OCI-LY1 (cell line): ENCODE results near the gene HOXD4.

Source experiments
- H2AFZ ChIP-seq: fragments of 200-600 bp; sonication (generic), shearing (Covaris generic); 2 replicates; pipeline ENCODE4 v1.6.0; 2014; ENCODE audit warnings: antibody characterized with exemption, mild to moderate bottlenecking, low read length
- H3F3A ChIP-seq: fragments of 200-600 bp; sonication (generic), shearing (Covaris generic); 2 replicates; pipeline ENCODE4 v1.6.0; 2014; ENCODE audit warnings: mild to moderate bottlenecking, antibody characterized with exemption, low read length, moderate library complexity; ENCODE audit not compliant: insufficient read depth
- H3K27ac ChIP-seq: fragments of 200-600 bp; sonication (generic); 2 replicates; pipeline ENCODE4 v1.5.1; 2014; ENCODE audit warnings: low read length, mixed run types, mild to moderate bottlenecking, low read depth; ENCODE audit not compliant: poor library complexity, severe bottlenecking
- H3K27me3 ChIP-seq: fragments of 200-600 bp; sonication (generic); 2 replicates; pipeline ENCODE4 v1.6.0; 2014; ENCODE audit warnings: antibody characterized with exemption, mild to moderate bottlenecking, low read length, moderate library complexity; ENCODE audit not compliant: insufficient read depth
- H3K36me3 ChIP-seq: fragments of 200-600 bp; sonication (generic); 2 replicates; pipeline ENCODE4 v1.6.1; 2014; ENCODE audit warnings: mild to moderate bottlenecking, antibody characterized with exemption, low read length, moderate library complexity, mixed read lengths; ENCODE audit not compliant: insufficient read depth
- H3K4me1 ChIP-seq: fragments of 200-600 bp; sonication (generic); 2 replicates; pipeline ENCODE4 v1.5.1; 2014; ENCODE audit warnings: mild to moderate bottlenecking, low read length, moderate library complexity; ENCODE audit not compliant: insufficient read depth, severe bottlenecking
- H3K4me2 ChIP-seq: fragments of 200-600 bp; sonication (generic), shearing (Covaris generic); 2 replicates; pipeline ENCODE4 v1.6.1; 2014; ENCODE audit warnings: low read length
- H3K4me3 ChIP-seq: fragments of 200-600 bp; sonication (generic); 2 replicates; pipeline ENCODE4 v1.5.1; 2014; ENCODE audit warnings: low read length, low read depth, mild to moderate bottlenecking, mixed read lengths; ENCODE audit not compliant: poor library complexity, severe bottlenecking
- H3K79me2 ChIP-seq: fragments of 200-600 bp; shearing (Covaris generic); 2 replicates; pipeline ENCODE4 v1.6.1; 2016; ENCODE audit warnings: mixed run types, low read length, mixed read lengths; ENCODE audit not compliant: insufficient read depth
- H3K9ac ChIP-seq: fragments of 200-600 bp; sonication (generic), shearing (Covaris generic); 2 replicates; pipeline ENCODE4 v1.6.1; 2014; ENCODE audit warnings: mild to moderate bottlenecking, low read length, mixed read lengths
- H3K9me2 ChIP-seq: fragments of 200-600 bp; sonication (generic), shearing (Covaris generic); 2 replicates; pipeline ENCODE4 v1.6.1; 2014; ENCODE audit warnings: low read depth, mild to moderate bottlenecking, low read length, mixed read lengths
- H3K9me3 ChIP-seq: fragments of 200-600 bp; shearing (Covaris generic); 2 replicates; pipeline ENCODE4 v1.6.1; 2014; ENCODE audit warnings: low read length, mixed read lengths
- H4K20me1 ChIP-seq: fragments of 200-600 bp; sonication (generic), shearing (Covaris generic); 2 replicates; pipeline ENCODE4 v1.6.0; 2016; ENCODE audit warnings: mild to moderate bottlenecking, low read length; ENCODE audit not compliant: insufficient read depth
- EZH2 ChIP-seq: fragments of 200-600 bp; sonication (generic), shearing (Covaris generic); IDR thresholded peaks from 2 replicates; pipeline ENCODE4 v1.8.0; 2017; ENCODE audit warnings: borderline replicate concordance, mixed run types, mild to moderate bottlenecking, antibody characterized with exemption, low read length, moderate library complexity, mixed read lengths
- TF ChIP-seq, protein P1 (sequence below): fragments of 200-600 bp; sonication (generic), shearing (Covaris generic); IDR thresholded peaks from 2 replicates; pipeline ENCODE4 v1.5.1; 2017; ENCODE audit warnings: mild to moderate bottlenecking, antibody characterized with exemption, low read length, moderate library complexity, mixed read lengths

Gene HOXD4

DNA sequence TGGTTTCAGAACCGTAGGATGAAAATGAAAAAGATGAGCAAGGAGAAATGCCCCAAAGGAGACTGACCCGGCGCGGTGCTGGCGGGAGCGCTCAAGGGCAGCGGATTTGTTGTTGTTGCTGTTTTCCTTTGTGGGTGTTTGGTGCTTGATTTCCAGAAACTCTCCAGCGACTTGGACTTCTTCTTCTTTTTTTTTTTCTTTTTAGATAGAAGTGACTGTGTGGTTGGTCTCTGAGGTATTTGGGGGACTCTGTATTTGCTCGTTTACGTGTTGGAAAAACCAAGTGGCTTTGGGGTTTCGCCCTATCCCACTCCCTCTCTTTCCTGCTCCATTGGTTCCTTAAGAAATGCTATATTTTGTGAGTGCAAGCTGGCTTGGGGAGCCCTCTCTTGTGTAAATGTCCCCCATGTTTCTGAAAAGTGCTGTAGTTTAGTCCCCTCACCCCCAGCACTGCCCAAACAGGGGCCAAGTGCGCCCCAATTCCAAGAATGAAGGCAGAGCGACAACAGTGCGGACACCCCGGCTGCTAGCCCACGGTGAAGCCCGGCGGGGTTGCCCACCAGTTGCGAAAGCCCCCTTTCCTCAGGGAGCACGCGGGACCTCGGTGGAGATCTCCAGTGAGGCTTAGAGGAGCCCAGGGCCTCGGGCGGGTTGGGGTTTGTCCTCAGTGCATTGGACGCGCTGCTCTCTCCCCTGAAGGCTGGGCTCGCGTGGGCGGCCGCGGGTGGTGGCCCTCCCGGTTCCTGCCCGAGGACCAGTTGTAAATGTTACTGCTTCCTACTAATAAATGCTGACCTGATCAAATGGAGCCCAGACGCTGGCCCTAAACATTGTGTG, 27.0 kb upstream of the HOXD4 start:
- Histone ChIP-seq H3K9me3 (no peaks in the 10 kb centered on the region), H3K4me1 (no peaks in the 10 kb centered on the region), H2AFZ (no peak overlapping the region), H3K9me2 (no peaks in the 10 kb centered on the region), H3K4me3 (no peak overlapping the region), H4K20me1 (no peaks in the 10 kb centered on the region), H3K36me3 (no peaks in the 10 kb centered on the region), H3K27me3 (no peaks in the 10 kb centered on the region; the same call in none of the 2 replicates), H3K27ac (no peak overlapping the region), H3F3A (no peaks in the 10 kb centered on the region), H3K4me2 (no peak overlapping the region), H3K9ac (no peak overlapping the region), H3K79me2 (no peaks in the 10 kb centered on the region)
- TF ChIP-seq EZH2, result no peak
- TF ChIP-seq, protein P1, sequence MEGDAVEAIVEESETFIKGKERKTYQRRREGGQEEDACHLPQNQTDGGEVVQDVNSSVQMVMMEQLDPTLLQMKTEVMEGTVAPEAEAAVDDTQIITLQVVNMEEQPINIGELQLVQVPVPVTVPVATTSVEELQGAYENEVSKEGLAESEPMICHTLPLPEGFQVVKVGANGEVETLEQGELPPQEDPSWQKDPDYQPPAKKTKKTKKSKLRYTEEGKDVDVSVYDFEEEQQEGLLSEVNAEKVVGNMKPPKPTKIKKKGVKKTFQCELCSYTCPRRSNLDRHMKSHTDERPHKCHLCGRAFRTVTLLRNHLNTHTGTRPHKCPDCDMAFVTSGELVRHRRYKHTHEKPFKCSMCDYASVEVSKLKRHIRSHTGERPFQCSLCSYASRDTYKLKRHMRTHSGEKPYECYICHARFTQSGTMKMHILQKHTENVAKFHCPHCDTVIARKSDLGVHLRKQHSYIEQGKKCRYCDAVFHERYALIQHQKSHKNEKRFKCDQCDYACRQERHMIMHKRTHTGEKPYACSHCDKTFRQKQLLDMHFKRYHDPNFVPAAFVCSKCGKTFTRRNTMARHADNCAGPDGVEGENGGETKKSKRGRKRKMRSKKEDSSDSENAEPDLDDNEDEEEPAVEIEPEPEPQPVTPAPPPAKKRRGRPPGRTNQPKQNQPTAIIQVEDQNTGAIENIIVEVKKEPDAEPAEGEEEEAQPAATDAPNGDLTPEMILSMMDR, result no peak

DNA sequence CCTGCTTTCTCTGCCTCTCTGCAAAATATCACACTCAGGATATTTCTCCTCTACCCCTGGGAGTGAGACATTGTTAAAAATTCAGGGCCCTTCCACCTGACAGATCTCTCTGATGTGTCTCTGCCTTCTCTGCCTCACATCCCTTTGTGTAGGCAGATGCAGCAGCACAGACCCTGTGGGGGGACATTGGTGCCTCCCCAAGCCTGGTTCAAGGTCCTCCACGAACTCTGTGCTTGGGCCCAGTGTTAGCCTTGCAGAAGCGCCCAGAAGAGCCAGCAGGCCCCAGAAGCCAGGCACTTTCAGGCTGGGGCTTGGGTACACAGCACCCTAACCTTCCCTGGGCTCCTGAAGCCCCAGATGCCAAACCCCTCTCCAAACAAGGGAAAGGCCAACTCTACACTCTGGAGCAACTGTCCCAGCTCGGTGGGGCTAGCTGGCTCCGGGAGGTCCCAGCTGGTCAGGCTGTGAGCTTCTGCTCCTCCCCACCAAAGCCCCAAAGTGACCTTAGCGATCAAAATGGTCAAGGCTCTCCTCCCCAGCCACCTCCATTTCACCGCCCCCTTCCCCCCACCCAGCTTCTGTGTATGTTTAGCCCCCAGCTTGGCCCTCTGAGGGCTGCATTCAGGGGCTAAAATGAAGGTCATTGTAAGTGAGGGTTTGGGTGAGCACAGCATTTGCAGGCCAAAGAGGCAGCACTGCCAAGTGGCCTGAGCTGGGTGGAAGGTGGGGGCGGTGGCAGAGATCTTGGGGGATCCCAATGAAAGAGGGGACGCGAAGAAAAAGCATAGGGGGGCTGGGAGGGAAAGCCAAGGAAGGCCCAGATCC, 26.2 kb upstream of the HOXD4 start:
- H3K79me2 ChIP-seq, result no peaks in the 10 kb centered on the region
- H3K36me3 ChIP-seq, result no peaks in the 10 kb centered on the region
- no peak overlapping the region for H3K9ac ChIP-seq
- H3K9me2 ChIP-seq, result no peaks in the 10 kb centered on the region
- no peak overlapping the region for H3K27ac ChIP-seq
- H3K4me1 ChIP-seq, result no peaks in the 10 kb centered on the region
- TF ChIP-seq, protein P1, result no peak
- TF ChIP-seq EZH2, result no peak
- H3K9me3 ChIP-seq, result no peaks in the 10 kb centered on the region
- H3F3A ChIP-seq, result no peaks in the 10 kb centered on the region
- H3K27me3 ChIP-seq, result no peaks in the 10 kb centered on the region; the same call in none of the 2 replicates
- H3K4me3 ChIP-seq, result no peak overlapping the region
- no peaks in the 10 kb centered on the region for H4K20me1 ChIP-seq
- no peak overlapping the region for H3K4me2 ChIP-seq
- no peak overlapping the region for H2AFZ ChIP-seq

DNA sequence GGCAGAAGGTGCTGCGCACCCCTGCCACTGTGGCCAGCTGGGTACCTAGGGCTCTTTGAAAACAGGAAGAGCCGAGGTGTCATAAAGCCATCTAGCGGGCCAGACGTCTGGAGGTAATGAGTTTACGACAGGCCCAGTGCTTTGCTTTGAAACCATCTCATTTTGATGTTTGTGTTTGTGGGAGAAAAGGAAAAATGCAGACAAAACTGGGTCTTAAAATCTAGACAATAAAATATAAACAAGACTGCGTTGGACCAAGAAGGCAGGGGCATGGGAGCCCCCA, 25.6 kb upstream of the HOXD4 start:
- H3K36me3 ChIP-seq, result no peaks in the 10 kb centered on the region

More for the DNA sequence above, 25.6 kb upstream of the HOXD4 start:
- Histone ChIP-seq H3K4me1 (no peaks in the 10 kb centered on the region), H3K9ac (no peak overlapping the region), H3K4me3 (no peak overlapping the region), H3K4me2 (no peak overlapping the region), H3F3A (no peaks in the 10 kb centered on the region), H3K9me2 (no peaks in the 10 kb centered on the region), H3K9me3 (no peaks in the 10 kb centered on the region), H3K27ac (no peak overlapping the region), H3K79me2 (no peaks in the 10 kb centered on the region), H3K27me3 (no peaks in the 10 kb centered on the region; the same call in none of the 2 replicates), H2AFZ (no peak overlapping the region), H4K20me1 (no peaks in the 10 kb centered on the region)
- TF ChIP-seq, protein P1, result no peak
- TF ChIP-seq EZH2, result no peak
